ENCODE measurements around the gene POLE2.

DNA sequence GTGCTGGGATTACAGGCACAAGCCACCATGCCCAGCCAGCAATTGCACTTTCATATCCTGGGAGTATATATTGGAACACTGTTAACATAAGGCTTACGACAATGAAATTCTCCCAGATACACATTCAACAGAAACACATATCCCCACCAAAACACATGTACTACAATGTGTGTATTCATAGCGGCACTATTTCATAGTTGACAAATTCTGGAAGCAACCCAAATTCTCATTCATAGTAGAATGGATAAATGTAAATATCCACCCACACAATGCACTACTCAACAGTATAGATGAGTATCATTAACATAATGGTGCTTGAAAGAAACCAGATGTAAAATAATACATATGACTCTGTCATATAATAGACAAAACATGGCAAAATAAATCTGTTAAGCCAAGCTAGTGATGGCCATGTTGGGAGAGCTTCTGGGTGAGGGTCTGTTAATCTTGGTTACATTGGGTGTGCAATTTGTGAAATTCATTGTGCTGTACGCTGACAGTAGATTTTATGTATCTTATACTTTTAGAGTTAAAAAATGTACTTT is 50.4 kb downstream of the POLE2 start:
- TF ChIP-seq, protein P1, sequence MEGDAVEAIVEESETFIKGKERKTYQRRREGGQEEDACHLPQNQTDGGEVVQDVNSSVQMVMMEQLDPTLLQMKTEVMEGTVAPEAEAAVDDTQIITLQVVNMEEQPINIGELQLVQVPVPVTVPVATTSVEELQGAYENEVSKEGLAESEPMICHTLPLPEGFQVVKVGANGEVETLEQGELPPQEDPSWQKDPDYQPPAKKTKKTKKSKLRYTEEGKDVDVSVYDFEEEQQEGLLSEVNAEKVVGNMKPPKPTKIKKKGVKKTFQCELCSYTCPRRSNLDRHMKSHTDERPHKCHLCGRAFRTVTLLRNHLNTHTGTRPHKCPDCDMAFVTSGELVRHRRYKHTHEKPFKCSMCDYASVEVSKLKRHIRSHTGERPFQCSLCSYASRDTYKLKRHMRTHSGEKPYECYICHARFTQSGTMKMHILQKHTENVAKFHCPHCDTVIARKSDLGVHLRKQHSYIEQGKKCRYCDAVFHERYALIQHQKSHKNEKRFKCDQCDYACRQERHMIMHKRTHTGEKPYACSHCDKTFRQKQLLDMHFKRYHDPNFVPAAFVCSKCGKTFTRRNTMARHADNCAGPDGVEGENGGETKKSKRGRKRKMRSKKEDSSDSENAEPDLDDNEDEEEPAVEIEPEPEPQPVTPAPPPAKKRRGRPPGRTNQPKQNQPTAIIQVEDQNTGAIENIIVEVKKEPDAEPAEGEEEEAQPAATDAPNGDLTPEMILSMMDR (IDR thresholded peaks at IDR 0.05), result no peak
- TF ChIP-seq POLR2A (IDR thresholded peaks at IDR 0.05) (no peak), EP300 (IDR thresholded peaks at IDR 0.05) (no peak), POLR2AphosphoS5 (IDR thresholded peaks at IDR 0.05) (no peak)

Measured in suprapubic skin (tissue), 4 donors.